ENCODE measurements around the gene MORC3. TPM values are rescaled to one million over a fixed set of nuclear protein-coding genes. Genes with fewer than 3 reads are reported as not detected.
A peak's percentile ranks its signal among the peaks of the same experiment; 100 is the strongest.

MORC3 gene
- total and polyA plus RNA-seq, 9 of the 15 experiments (the other 6 are each of a cell fraction or from before 2014, with no cell fraction given) = 12.7 to 53.7 (median 36.0) TPM

DNA sequence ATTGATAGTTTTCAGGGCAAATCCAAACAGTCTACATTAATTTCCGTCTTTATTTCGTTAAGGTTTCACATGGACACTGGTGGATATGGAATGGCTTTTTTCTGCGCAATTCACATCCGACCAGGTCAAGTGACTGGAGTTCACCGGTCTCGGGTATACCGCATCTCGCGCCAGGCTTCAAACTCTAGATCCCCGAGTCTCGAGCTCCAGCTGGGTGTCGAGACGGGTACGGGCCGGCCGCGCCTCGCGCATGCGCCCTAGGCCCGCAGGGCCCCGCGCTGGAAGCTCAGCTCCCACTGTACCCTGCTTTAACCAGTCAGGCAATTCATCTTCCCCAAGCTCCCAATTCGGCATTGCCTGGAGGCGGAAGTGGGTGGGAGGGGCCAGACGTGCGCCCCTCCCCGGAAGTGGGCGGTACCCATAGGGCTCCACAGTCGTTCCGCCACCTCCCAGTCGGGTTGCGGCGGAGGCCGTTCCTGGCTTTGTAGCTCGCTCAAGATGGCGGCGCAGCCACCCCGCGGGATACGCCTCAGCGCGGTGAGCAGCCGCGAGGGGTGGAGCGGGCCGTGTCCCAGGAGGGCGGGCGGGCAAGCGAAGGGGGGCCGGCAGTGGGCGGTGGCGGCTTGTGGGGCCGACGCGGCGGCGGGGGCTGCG lies at the start of gene MORC3 (continued):
- TF ChIP-seq PHB (CRISPR knock-in tag; IDR thresholded peaks at IDR 0.05) (no peak), DDX20 (tag; IDR thresholded peaks at IDR 0.05; ENCODE audit: low read depth) (no peak), ZNF766 (CRISPR knock-in tag; conservative IDR thresholded peaks at IDR 0.05) (no peak), ZNF253 (CRISPR knock-in tag; conservative IDR thresholded peaks at IDR 0.05) (no peak), ZKSCAN1 (IDR thresholded peaks at IDR 0.05; ENCODE audit: low read depth, low read length) (peak; percentile 70; the same call in 1 of the 2 replicates), ZNF561 (CRISPR knock-in tag; conservative IDR thresholded peaks at IDR 0.05) (no peak), DNMT1 (IDR thresholded peaks at IDR 0.05) (no peak)
- TF ChIP-seq, protein P1, sequence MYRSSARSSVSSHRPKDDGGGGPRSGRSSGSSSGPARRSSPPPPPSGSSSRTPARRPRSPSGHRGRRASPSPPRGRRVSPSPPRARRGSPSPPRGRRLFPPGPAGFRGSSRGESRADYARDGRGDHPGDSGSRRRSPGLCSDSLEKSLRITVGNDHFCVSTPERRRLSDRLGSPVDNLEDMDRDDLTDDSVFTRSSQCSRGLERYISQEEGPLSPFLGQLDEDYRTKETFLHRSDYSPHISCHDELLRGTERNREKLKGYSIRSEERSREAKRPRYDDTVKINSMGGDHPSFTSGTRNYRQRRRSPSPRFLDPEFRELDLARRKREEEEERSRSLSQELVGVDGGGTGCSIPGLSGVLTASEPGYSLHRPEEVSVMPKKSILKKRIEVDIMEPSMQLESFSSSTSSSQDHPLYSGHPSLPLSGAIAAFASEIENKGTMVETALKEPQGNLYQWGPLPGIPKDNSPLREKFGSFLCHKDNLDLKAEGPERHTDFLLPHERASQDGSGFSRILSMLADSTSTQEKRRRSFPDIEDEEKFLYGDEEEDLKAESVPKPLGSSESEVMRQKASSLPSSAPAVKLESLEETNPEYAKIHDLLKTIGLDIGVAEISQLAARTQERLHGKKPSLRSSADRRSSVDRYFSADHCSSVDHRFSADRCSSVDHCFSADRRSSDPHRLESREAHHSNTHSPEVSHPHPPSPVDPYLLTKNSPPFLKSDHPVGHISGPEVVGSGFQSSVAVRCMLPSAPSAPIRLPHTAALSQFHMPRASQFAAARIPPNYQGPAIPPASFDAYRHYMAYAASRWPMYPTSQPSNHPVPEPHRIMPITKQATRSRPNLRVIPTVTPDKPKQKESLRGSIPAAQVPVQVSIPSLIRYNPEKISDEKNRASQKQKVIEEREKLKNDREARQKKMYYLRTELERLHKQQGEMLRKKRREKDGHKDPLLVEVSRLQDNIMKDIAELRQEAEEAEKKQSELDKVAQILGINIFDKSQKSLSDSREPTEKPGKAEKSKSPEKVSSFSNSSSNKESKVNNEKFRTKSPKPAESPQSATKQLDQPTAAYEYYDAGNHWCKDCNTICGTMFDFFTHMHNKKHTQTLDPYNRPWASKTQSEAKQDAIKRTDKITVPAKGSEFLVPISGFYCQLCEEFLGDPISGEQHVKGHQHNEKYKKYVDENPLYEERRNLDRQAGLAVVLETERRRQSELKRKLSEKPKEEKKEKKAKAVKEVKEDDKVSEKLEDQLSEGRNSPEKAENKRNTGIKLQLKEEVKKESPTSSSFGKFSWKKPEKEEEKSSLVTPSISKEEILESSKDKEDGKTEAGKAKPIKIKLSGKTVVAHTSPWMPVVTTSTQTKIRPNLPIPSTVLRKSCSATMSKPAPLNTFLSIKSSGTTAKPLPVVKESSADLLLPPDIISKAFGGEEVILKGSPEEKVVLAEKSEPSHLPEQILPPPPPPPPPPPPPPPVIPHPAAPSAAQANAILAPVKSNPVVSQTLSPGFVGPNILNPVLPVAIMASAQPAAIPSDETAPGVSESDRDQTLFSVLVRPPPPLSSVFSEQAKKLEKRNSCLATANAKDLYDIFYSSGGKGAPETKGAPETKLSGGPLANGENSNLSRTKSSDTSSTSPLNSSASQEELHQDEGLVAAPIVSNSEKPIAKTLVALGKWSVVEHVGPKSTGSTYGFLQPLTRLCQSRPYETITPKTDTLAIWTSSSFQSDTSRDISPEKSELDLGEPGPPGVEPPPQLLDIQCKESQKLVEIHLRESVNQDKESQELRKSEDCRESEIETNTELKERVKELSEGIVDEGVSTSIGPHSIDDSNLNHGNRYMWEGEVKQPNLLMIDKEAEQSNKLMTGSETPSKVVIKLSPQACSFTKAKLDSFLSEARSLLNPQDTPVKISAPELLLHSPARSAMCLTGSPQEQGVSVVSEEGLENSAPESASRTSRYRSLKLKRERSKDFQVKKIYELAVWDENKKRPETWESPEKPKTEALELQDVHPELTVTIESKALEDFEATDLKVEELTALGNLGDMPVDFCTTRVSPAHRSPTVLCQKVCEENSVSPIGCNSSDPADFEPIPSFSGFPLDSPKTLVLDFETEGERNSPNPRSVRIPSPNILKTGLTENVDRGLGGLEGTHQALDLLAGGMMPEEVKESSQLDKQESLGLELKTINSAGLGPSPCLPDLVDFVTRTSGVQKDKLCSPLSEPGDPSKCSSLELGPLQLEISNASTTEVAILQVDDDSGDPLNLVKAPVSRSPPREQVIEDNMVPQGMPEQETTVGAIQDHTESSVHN (IDR thresholded peaks at IDR 0.05; ENCODE audit: borderline replicate concordance in 1 of 2, low read depth in 1 of 2) = no peak
- TF ChIP-seq, protein P2, sequence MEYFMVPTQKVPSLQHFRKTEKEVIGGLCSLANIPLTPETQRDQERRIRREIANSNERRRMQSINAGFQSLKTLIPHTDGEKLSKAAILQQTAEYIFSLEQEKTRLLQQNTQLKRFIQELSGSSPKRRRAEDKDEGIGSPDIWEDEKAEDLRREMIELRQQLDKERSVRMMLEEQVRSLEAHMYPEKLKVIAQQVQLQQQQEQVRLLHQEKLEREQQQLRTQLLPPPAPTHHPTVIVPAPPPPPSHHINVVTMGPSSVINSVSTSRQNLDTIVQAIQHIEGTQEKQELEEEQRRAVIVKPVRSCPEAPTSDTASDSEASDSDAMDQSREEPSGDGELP (CRISPR knock-in tag; IDR thresholded peaks at IDR 0.05; ENCODE audit: borderline replicate concordance) = peak; percentile 98
